SKM-1 treated with dmso at 0.1 percent for 144 hours (cell line): Measurements from ENCODE around the gene RASD1.
"Not testable (repeated sequence)": the region's sequence is repeated elsewhere in the genome, so short reads cannot be mapped to it uniquely, and the experiment has no call there.

Experiments
- DNase-seq: peaks from one replicate; lab custom pipeline; 2025; ENCODE audit not compliant: unreplicated experiment; lab: John Stamatoyannopoulos, UW

Gene RASD1

DNA sequence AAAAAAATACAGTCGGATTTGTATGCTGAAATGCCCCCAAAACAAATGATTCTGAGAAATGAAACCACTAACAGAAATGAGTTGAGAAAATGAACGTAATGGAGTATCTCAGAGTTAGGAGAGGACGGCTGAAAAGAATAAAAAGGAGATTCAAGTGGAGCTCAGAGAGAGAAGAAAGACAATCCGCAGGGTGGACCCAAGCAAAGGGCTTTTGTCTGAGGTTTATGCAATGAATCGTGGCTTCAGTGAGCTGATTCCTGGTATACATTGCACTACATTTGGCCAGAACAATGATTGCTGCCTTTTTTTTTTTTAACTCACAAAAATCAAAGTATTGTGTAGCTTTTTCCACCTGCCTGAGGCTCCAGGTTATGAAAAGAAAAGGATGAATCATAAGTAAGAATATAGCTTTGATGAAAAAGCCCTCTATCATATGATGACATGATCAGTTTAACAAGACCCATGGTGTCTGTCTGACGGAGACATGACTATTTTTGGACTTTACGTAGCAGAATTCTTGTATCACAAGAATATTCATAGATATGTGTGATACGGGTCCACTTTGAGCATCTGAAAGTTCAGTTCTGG is 23.8 kb downstream of the RASD1 start:
- no peak for DNase-seq

GRCh38 chr17:17469996-17470395 is 26.2 kb downstream of the RASD1 start:
- DNase-seq, result no peak

DNA sequence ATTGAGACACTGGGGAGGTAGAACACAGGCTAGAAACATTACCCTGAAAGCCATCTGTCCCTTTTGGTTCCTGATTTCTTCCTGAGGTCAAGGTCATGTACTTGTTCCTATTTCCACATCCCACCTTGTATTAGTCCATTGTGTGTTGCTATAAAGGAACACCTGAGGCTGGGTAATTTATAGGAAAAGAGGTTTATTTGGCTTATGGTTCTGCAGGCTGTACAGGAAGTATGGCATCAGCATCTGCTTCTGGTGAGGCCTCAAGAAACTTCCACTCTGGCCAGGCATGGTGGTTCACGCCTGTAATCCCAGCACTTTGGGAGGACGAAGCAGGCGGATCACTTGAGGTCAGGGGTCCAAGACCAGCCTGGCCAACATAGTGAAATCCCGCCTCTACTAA is 26.8 kb downstream of the RASD1 start:
- DNase-seq, result no peak

DNA sequence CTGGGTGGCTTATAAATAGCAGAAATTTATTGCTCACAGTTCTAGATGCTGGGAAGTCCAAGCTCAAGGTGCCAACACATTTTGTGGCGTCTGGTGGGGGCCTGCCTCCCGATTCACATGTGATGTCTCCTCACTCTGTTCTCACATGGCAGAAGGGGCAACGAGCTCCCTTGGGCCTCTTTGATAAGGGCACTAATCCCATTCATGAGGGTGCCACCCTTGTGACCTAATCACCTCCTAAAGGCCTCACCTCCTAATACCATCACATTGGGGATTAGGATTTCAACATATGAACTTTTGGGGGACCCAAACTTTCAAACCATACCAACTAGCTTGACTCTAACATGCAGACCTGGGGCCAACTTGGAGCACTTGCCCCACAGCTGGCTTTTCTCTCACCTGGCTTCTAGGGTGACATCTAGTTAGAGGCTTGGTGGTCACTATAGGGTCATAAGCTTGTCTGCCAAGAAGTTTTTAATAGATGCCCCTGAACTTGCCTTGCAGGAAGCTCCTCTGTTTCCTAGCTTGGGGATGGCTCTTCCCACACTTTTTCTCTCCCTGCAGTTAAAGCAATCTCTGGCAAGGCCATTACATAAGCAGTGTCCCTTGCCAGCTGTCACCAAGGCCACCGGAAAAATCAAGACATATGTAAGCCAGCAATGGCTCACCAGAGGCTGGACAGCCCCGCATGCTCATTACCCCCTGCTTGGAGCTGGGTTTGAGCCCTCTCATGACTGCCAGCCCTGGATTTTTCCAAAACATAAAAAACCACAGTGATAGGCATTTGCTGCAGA is 27.8 kb downstream of the RASD1 start:
- DNase-seq, result no peak

- no peak for DNase-seq
These were observed 28.5 kb downstream of the RASD1 start for GRCh38 chr17:17467720-17468119.

GRCh38 chr17:17467016-17467415 is 29.2 kb downstream of the RASD1 start:
- no peak for DNase-seq

DNA sequence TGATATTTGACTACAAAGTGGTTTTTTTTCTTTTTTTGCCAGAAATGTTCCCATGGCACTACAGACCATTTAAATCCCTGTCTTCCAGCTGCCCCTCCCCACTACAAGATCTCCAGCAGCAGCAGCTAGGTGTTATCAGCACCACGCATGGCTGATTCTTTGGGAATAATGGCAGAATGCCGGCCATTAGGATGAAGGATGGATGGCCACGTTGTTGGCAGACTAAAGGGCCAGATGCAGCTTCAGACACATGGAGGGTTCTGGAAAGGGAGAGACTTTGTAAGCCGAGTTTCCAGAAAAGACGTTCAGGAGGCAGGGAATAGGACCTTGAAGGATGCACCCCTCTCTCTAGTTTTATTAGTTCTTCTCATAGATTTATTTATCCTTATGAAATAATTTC is 29.7 kb downstream of the RASD1 start:
- DNase-seq, result no peak

DNA sequence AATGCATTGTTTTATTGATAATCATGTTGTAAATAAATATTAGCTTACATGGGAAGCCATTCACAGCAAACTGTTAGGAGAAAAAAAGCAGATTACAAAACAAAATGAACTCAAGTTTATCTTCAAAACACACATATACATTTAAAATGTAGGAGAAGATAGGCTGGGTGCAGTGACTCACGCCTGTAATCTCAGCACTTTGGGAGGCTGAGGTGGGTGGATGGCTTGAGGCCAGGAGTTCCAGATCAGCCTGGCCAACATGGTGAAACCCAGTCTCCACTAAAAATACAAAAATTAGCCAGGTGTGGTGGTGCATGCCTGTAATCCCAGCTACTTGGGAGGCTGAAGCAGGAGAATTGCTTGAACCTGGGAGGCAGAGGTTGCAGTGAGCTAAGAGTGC is 30.3 kb downstream of the RASD1 start:
- not testable (repeated sequence) for DNase-seq

DNA sequence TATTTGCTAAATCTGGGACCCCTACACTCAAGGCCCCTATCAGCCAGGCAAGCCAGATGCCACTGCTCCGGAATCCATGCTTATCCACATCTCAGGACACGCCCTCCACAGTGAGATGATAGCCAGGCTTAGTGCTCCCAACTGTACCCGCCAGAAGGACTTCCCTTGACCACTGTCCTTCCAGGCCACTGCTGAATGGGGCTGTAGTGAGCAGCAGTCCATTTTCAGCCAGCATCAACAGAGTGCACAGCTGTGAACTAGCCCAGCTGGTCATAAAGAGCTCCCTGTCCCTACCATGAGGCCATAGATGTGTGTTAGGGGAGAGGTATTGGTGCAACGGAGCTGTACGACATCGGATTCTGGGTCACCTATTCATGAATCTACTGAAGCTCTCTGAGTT is 32.4 kb downstream of the RASD1 start:
- no peak for DNase-seq

- DNase-seq, result no peak
These were observed 34.0 kb downstream of the RASD1 start for GRCh38 chr17:17462048-17462824.

DNA sequence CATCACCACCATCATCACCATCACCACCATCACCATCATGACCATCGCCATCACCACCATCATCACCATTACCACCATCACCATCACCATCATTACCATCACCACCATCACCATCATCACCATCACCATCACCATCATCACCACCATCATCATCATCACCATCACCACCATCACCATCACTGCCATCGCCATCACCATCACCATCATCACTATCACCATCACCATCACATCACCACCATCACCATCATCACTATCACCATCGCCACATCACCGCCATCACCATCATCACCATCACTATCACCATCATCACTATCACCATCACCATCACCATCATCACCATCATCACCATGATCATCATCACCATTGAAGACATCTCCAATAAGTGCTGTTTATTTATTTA is 36.2 kb downstream of the RASD1 start:
- DNase-seq, result no peak

- no peak for DNase-seq
These were observed 38.5 kb downstream of the RASD1 start for GRCh38 chr17:17457680-17458079.

- no peak for DNase-seq
These were observed 39.9 kb downstream of the RASD1 start for GRCh38 chr17:17456251-17456650.

DNA sequence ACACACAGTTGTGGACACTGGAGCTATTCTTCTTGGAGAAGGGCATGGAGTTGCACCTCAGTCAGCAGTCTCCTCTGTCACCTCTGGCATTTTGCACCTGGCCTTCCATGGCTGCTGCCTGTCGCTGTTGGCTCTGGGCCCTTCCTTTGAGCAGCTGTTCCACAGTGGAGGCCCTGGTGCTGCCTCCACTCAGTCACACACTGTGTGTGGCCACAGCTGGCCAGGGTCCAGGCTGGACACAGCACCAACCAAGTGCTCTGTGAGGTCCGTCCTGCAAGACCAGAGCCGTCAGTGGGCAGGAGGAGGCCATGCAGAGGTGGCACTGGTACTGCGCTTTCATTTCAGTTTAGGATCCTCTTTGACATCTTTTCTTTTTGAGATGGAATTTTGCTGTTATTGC is 41.0 kb downstream of the RASD1 start:
- no peak for DNase-seq

- not testable (repeated sequence) for DNase-seq
These were observed 41.5 kb downstream of the RASD1 start for GRCh38 chr17:17454700-17455099.

DNA sequence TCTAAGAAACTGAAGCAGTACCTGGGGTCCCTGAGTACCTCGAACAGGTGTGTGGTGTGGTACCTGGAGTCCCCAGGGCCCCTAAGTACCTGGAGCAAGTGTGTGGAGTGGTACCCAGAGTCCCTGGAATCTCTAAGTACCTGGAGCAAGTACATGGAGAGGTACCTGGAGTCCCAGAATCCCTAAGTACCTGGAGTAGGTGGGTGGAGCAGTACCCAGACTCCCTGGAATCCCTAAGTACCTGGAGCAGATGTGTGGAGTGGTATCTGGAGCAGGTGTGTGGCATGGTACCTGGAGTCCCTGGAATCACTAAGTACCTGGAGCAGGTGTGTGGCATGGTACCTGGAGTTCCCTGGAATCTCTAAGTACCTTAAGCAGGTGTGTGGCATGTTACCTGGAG is 41.9 kb downstream of the RASD1 start:
- no peak for DNase-seq

GRCh38 chr17:17453088-17453487 is 43.1 kb downstream of the RASD1 start:
- no peak for DNase-seq

- no peak for DNase-seq
These were observed 47.5 kb downstream of the RASD1 start for GRCh38 chr17:17448723-17449122.

- DNase-seq, result no peak
These were observed 48.1 kb downstream of the RASD1 start for GRCh38 chr17:17448076-17448475.

- no peak for DNase-seq
These were observed 48.9 kb downstream of the RASD1 start for GRCh38 chr17:17447264-17447663.

GRCh38 chr17:17446666-17447155 is 49.5 kb downstream of the RASD1 start:
- DNase-seq, result no peak
